Peyer's patch (tissue), 4 donors: ENCODE data around the gene LRCH3.

ENCODE experiments used
- POLR2A ChIP-seq, 2 donors: fragments of 450-650 bp; IDR thresholded peaks; one replicate each; pipeline ENCODE4 v1.5.1; 2017; ENCODE audit warnings: antibody characterized with exemption in 2 of 2, mild to moderate bottlenecking in 2 of 2, moderate library complexity in 2 of 2
- TF ChIP-seq, protein P1 (sequence below), 6 experiments: fragments of 450-650 bp in 4 of 6; fragments of 200-600 bp in 2 of 6; sonication (generic) in 1 of 6; IDR thresholded peaks; one replicate each; pipeline ENCODE4 v1.5.1; 2017 to 2019; ENCODE audit warnings: antibody characterized with exemption in 6 of 6, mild to moderate bottlenecking in 3 of 6, moderate library complexity in 1 of 6

DNA sequence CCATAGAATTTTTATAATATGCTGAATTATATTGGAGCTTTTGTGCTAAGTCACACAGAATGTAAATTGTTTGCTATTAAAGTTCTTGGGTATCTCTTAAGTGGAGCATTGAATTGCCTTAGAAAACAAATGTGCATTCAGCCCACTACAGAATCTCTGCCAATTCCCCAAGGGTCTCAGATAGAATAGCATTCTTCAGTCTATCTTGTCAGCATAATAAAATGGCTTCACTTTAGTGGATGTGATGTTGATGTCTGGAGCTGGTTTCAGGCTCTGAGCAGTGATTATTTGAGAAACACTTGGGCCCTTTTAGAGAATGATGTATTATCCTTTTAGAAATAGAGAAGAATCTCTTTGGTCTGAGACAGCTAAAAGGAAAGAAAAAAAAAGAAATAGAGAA, 45.2 kb downstream of the LRCH3 start:
- TF ChIP-seq, protein P1, sequence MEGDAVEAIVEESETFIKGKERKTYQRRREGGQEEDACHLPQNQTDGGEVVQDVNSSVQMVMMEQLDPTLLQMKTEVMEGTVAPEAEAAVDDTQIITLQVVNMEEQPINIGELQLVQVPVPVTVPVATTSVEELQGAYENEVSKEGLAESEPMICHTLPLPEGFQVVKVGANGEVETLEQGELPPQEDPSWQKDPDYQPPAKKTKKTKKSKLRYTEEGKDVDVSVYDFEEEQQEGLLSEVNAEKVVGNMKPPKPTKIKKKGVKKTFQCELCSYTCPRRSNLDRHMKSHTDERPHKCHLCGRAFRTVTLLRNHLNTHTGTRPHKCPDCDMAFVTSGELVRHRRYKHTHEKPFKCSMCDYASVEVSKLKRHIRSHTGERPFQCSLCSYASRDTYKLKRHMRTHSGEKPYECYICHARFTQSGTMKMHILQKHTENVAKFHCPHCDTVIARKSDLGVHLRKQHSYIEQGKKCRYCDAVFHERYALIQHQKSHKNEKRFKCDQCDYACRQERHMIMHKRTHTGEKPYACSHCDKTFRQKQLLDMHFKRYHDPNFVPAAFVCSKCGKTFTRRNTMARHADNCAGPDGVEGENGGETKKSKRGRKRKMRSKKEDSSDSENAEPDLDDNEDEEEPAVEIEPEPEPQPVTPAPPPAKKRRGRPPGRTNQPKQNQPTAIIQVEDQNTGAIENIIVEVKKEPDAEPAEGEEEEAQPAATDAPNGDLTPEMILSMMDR (IDR thresholded peaks at IDR 0.05): no peak
- TF ChIP-seq POLR2A (IDR thresholded peaks at IDR 0.05): no peak
